ENCODE measurements around the gene NPLOC4. TPM values are rescaled to one million over a fixed set of nuclear protein-coding genes. Genes with fewer than 3 reads are reported as not detected.

NPLOC4 gene
- total and polyA plus RNA-seq, 2 of the 13 experiments (the other 11 are each of a cell fraction or from before 2014, with no cell fraction given) = 57.0 to 97.0 TPM

- TF ChIP-seq KLF6 (CRISPR knock-in tag; IDR thresholded peaks at IDR 0.05) = 0 out of 2 replicates have a peak, but pooled peaks have one; percentile 57
- 0 out of 2 replicates have a peak, but pooled peaks have one; percentile 58 for TF ChIP-seq ZMAT3 (CRISPR knock-in tag; conservative IDR thresholded peaks at IDR 0.05)
- TF ChIP-seq NFE2L1 (CRISPR knock-in tag; IDR thresholded peaks at IDR 0.05; ENCODE audit: borderline replicate concordance) = no peak
- peak; percentile 53 for TF ChIP-seq KAT8 (CRISPR knock-in tag; IDR thresholded peaks at IDR 0.05)
- TF ChIP-seq ZNF138 (CRISPR knock-in tag; IDR thresholded peaks at IDR 0.05; ENCODE audit: low read depth) = no peak
- TF ChIP-seq WIZ (CRISPR knock-in tag; IDR thresholded peaks at IDR 0.05) = no peak
- no peak for TF ChIP-seq ZNF615 (CRISPR knock-in tag; IDR thresholded peaks at IDR 0.05; ENCODE audit: borderline replicate concordance)
- TF ChIP-seq U2AF2 (IDR thresholded peaks at IDR 0.05; ENCODE audit: low read depth, low read length) = no peak
- TF ChIP-seq, protein P1, sequence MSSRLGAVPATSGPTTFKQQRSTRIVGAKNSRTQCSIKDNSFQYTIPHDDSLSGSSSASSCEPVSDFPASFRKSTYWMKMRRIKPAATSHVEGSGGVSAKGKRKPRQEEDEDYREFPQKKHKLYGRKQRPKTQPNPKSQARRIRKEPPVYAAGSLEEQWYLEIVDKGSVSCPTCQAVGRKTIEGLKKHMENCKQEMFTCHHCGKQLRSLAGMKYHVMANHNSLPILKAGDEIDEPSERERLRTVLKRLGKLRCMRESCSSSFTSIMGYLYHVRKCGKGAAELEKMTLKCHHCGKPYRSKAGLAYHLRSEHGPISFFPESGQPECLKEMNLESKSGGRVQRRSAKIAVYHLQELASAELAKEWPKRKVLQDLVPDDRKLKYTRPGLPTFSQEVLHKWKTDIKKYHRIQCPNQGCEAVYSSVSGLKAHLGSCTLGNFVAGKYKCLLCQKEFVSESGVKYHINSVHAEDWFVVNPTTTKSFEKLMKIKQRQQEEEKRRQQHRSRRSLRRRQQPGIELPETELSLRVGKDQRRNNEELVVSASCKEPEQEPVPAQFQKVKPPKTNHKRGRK (CRISPR knock-in tag; IDR thresholded peaks at IDR 0.05) = no peak
- no peak for TF ChIP-seq RXRA (CRISPR knock-in tag; IDR thresholded peaks at IDR 0.05)
- TF ChIP-seq REXO4 (CRISPR knock-in tag; IDR thresholded peaks at IDR 0.05; ENCODE audit: borderline replicate concordance) = no peak
- TF ChIP-seq ZBTB34 (CRISPR knock-in tag; IDR thresholded peaks at IDR 0.05) = no peak
- TF ChIP-seq HMGXB3 (CRISPR knock-in tag; IDR thresholded peaks at IDR 0.05; ENCODE audit: borderline replicate concordance) = 0 out of 2 replicates have a peak, but pooled peaks have one; percentile 44
- TF ChIP-seq, protein P2, sequence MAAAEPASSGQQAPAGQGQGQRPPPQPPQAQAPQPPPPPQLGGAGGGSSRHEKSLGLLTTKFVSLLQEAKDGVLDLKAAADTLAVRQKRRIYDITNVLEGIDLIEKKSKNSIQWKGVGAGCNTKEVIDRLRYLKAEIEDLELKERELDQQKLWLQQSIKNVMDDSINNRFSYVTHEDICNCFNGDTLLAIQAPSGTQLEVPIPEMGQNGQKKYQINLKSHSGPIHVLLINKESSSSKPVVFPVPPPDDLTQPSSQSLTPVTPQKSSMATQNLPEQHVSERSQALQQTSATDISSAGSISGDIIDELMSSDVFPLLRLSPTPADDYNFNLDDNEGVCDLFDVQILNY (CRISPR knock-in tag; conservative IDR thresholded peaks at IDR 0.05) = no peak
- TF ChIP-seq CEBPB (IDR thresholded peaks at IDR 0.05; ENCODE audit: borderline replicate concordance, low read depth, low read length) = no peak
- TF ChIP-seq ZNF878 (CRISPR knock-in tag; IDR thresholded peaks at IDR 0.05) = 0 out of 2 replicates have a peak, but pooled peaks have one; percentile 25
Observed at GRCh38 chr17:81514739-81515529, 122.0 kb downstream of the NPLOC4 start (continued).

Measured in HepG2 (cell line).